ENCODE results near the gene SETX. TPM values are rescaled to one million over a fixed set of nuclear protein-coding genes. Genes with fewer than 3 reads are reported as not detected.

SETX gene
- total and polyA plus RNA-seq, 10 of the 15 experiments (the other 5 are each of a cell fraction or from before 2014, with no cell fraction given): 15.8 to 75.7 (median 37.0) TPM

GRCh38 chr9:132312426-132312825 lies 42.4 kb downstream of the SETX start:
- Histone ChIP-seq H3K36me3 (ENCODE audit: control insufficient read depth in 2 of 2, insufficient read depth in 2 of 2, low read length in 1 of 2) (peaks cover 0 to 29% of the 10 kb centered on the region in 2 experiments; a peak in 3 of 4 replicates), H3K79me2 (ENCODE audit: control insufficient read depth, insufficient read depth, low read length) (peaks cover 2% of the 10 kb centered on the region), H3K27me3 (replicated peaks in 1 of 2; ENCODE audit: control insufficient read depth in 2 of 2, insufficient read depth in 2 of 2, low read length in 1 of 2) (no peaks in the 10 kb centered on the region), H3K4me3 (no peak overlapping the region), H4K20me1 (ENCODE audit: control insufficient read depth, insufficient read depth) (no peaks in the 10 kb centered on the region), H3K4me1 (ENCODE audit: control insufficient read depth, insufficient read depth, low read length) (no peaks in the 10 kb centered on the region), H3K4me2 (ENCODE audit: control insufficient read depth, insufficient read depth) (no peak overlapping the region), H3K9ac (ENCODE audit: control insufficient read depth, insufficient read depth, low read length) (no peak overlapping the region), H3K27ac (ENCODE audit: control insufficient read depth, insufficient read depth) (no peak overlapping the region), H3K9me3 (replicated peaks; ENCODE audit: control insufficient read depth, insufficient read depth, low read length) (no peaks in the 10 kb centered on the region), H2AFZ (ENCODE audit: control insufficient read depth, low read depth, low read length) (no peak overlapping the region)
- SMC1A ChIA-PET (ENCODE audit: uncharacterized antibody, unreplicated experiment): interaction anchor here (1.5 kb wide), 1 partner anchor 38 kb away, joined by 4 read pairs; no protein-coding TSS in a partner anchor
- BruUV-seq (replicated peaks): no TSS peak
- in situ Hi-C loops (cut with MboI): no loop called here
- DNase-seq (ENCODE audit: low read depth, low spot score) (no peak), FAIRE-seq (no peak), ATAC-seq (peak; percentile 36)
- CTCF ChIA-PET: interaction anchor here (1.0 to 1.4 kb wide), 2 partner anchors 26 to 53 kb away, joined by 3 read pairs; no protein-coding TSS in a partner anchor
- POLR2A ChIA-PET: no interaction called here
- intact Hi-C loops (cut with micrococcal nuclease; ENCODE audit: unreplicated experiment): no loop called here
- RAD21 ChIA-PET (ENCODE audit: unreplicated experiment): interaction anchor here (0.6 kb wide), 2 partner anchors 98 to 1070 kb away, joined by 3 read pairs; partner anchors contain the start of gene CFAP77
- TF ChIP-seq EP300 (IDR thresholded peaks at IDR 0.05; ENCODE audit: borderline replicate concordance in 1 of 2, control insufficient read depth in 1 of 2, low read depth in 2 of 2, low read length in 2 of 2): no peak
- TF ChIP-seq MAX (IDR thresholded peaks at IDR 0.05; ENCODE audit: low read depth, low read length): no peak
- TF ChIP-seq FOXM1 (IDR thresholded peaks at IDR 0.05; ENCODE audit: low read depth, low read length): no peak
- no peak for TF ChIP-seq CTCF (IDR thresholded peaks at IDR 0.05 in 2 of 3, conservative IDR thresholded peaks at IDR 0.05 in 1 of 3; ENCODE audit: control insufficient read depth in 2 of 3, extremely low read depth in 1 of 3, insufficient read depth in 1 of 3, low read depth in 3 of 3, low read length in 3 of 3)
- no peak for TF ChIP-seq ZBTB11 (CRISPR knock-in tag; IDR thresholded peaks at IDR 0.05)
- no peak for TF ChIP-seq MTA3 (IDR thresholded peaks at IDR 0.05; ENCODE audit: borderline replicate concordance, low read length)
- TF ChIP-seq CBFB (IDR thresholded peaks at IDR 0.05; ENCODE audit: low read depth): no peak
- TF ChIP-seq HSF1 (IDR thresholded peaks at IDR 0.05; ENCODE audit: low read depth, low read length): no peak
- TF ChIP-seq LARP7 (IDR thresholded peaks at IDR 0.05): no peak
- TF ChIP-seq RELB (IDR thresholded peaks at IDR 0.05; ENCODE audit: low read depth): no peak
- TF ChIP-seq ASH2L (IDR thresholded peaks at IDR 0.05; ENCODE audit: borderline replicate concordance, low read depth): no peak
- no peak for TF ChIP-seq ELK1 (IDR thresholded peaks at IDR 0.05; ENCODE audit: low read depth, low read length)

Data from GM12878 (cell line).